HepG2 (cell line): ENCODE measurements around the gene MUL1. TPM values are rescaled to one million over a fixed set of nuclear protein-coding genes. Genes with fewer than 3 reads are reported as not detected.

ENCODE experiments used
- AFF4 ChIP-seq: sonication (generic); formaldehyde crosslinking; IDR thresholded peaks from 2 replicates; pipeline ENCODE4 v1.4.0; 2020; ENCODE audit warnings: missing genetic modification reagents
- CCAR2 ChIP-seq: fragments of 200-400 bp; formaldehyde crosslinking; optimal IDR thresholded peaks from 2 replicates; pipeline ENCODE3; 2018; ENCODE audit warnings: low read depth, mild to moderate bottlenecking, low read length, moderate library complexity
- CEBPG ChIP-seq: IDR thresholded peaks from 2 replicates; pipeline ENCODE4 v1.6.1; 2016
- CENPT ChIP-seq: sonication (generic); formaldehyde crosslinking; IDR thresholded peaks from 2 replicates; pipeline ENCODE4 v1.8.0; 2022; ENCODE audit warnings: low read depth, mild to moderate bottlenecking, moderate library complexity, missing genetic modification reagents
- JUN ChIP-seq: sonication (generic); formaldehyde crosslinking; IDR thresholded peaks from 2 replicates; pipeline ENCODE4 v1.4.0; 2020; ENCODE audit warnings: mild to moderate bottlenecking, missing genetic modification reagents
- LCORL ChIP-seq, 2 experiments: fragments of 450-650 bp in 1 of 2; sonication (generic) in 1 of 2; formaldehyde crosslinking in 1 of 2; IDR thresholded peaks; 2 replicates each; pipeline versions ENCODE4 v1.5.0 to v1.6.1; 2017 to 2020; ENCODE audit warnings: antibody characterized with exemption in 1 of 2, missing genetic modification reagents in 1 of 2
- TBP ChIP-seq: sonication (generic); formaldehyde crosslinking; IDR thresholded peaks from 2 replicates; pipeline ENCODE4 v1.5.0; 2020; ENCODE audit warnings: missing genetic modification reagents
- ZNF251 ChIP-seq: sonication (generic); formaldehyde crosslinking; IDR thresholded peaks from 2 replicates; pipeline ENCODE4 v1.9.0; 2021; ENCODE audit warnings: mild to moderate bottlenecking, missing genetic modification reagents
- ZNF441 ChIP-seq: sonication (generic); formaldehyde crosslinking; IDR thresholded peaks from 2 replicates; pipeline ENCODE4 v1.7.0; 2021; ENCODE audit warnings: missing genetic modification reagents, borderline replicate concordance
- ZNF574 ChIP-seq: sonication (generic); formaldehyde crosslinking; IDR thresholded peaks from 2 replicates; pipeline ENCODE4 v1.4.0; 2020; ENCODE audit warnings: missing genetic modification reagents
- polyA plus RNA-seq, 8 experiments: library from polyadenylated mRNA; depleted of rRNA in 3 of 8; stranded (reverse) in 7 of 8; unstranded in 1 of 8; fragments of >200 nt; fragmentation: Illumina TruSeq in 4 of 8; extraction: Trizol in 4 of 8; gene quantifications; 2 replicates each; pipeline versions ENCODE4 v1.2.1 to v1.2.3, GENCODE V29; 2011 to 2016; ENCODE audit warnings: low read depth in 4 of 8, missing spikeins in 1 of 8, mixed read lengths in 1 of 8; ENCODE audit not compliant: insufficient read depth in 1 of 8
- total RNA-seq, 5 experiments: library from RNA; depleted of rRNA; stranded (reverse); fragments of >200 nt; fragmentation: Illumina TruSeq; extraction: Trizol; gene quantifications; 2 replicates each; pipeline ENCODE4 v1.2.3, GENCODE V29; 2016; ENCODE audit warnings: low read depth in 1 of 5
- TF ChIP-seq, protein P1 (sequence below): sonication (generic); formaldehyde crosslinking; IDR thresholded peaks from 2 replicates; pipeline ENCODE4 v1.4.0; 2020; ENCODE audit warnings: missing genetic modification reagents
- TF ChIP-seq, protein P2 (sequence below): sonication (generic); formaldehyde crosslinking; IDR thresholded peaks from 2 replicates; pipeline ENCODE4 v1.5.0; 2020; ENCODE audit warnings: missing genetic modification reagents

Gene MUL1
- total and polyA plus RNA-seq, 2 of the 13 experiments (the other 11 are each of a cell fraction or from before 2014, with no cell fraction given): 21.5 to 26.5 TPM

- TF ChIP-seq ZNF441 (no peak), CCAR2 (no peak), LCORL (IDR thresholded peaks at IDR 0.05) (no peak), LCORL (CRISPR knock-in tag; IDR thresholded peaks at IDR 0.05) (peak; percentile 70; the same call in 1 of the 2 replicates), CENPT (CRISPR knock-in tag) (no peak), ZNF251 (CRISPR knock-in tag) (no peak), AFF4 (CRISPR knock-in tag) (no peak), TBP (CRISPR knock-in tag) (no peak), ZNF574 (CRISPR knock-in tag) (peak; percentile 51; the same call in 1 of the 2 replicates), CEBPG (CRISPR knock-in tag) (peak; percentile 30; the same call in 1 of the 2 replicates), JUN (CRISPR knock-in tag) (no peak)
- TF ChIP-seq, protein P1, sequence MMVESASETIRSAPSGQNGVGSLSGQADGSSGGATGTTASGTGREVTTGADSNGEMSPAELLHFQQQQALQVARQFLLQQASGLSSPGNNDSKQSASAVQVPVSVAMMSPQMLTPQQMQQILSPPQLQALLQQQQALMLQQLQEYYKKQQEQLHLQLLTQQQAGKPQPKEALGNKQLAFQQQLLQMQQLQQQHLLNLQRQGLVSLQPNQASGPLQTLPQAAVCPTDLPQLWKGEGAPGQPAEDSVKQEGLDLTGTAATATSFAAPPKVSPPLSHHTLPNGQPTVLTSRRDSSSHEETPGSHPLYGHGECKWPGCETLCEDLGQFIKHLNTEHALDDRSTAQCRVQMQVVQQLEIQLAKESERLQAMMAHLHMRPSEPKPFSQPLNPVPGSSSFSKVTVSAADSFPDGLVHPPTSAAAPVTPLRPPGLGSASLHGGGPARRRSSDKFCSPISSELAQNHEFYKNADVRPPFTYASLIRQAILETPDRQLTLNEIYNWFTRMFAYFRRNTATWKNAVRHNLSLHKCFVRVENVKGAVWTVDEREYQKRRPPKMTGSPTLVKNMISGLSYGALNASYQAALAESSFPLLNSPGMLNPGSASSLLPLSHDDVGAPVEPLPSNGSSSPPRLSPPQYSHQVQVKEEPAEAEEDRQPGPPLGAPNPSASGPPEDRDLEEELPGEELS (CRISPR knock-in tag): 0 out of 2 replicates have a peak, but pooled peaks have one; percentile 23
- TF ChIP-seq, protein P2, sequence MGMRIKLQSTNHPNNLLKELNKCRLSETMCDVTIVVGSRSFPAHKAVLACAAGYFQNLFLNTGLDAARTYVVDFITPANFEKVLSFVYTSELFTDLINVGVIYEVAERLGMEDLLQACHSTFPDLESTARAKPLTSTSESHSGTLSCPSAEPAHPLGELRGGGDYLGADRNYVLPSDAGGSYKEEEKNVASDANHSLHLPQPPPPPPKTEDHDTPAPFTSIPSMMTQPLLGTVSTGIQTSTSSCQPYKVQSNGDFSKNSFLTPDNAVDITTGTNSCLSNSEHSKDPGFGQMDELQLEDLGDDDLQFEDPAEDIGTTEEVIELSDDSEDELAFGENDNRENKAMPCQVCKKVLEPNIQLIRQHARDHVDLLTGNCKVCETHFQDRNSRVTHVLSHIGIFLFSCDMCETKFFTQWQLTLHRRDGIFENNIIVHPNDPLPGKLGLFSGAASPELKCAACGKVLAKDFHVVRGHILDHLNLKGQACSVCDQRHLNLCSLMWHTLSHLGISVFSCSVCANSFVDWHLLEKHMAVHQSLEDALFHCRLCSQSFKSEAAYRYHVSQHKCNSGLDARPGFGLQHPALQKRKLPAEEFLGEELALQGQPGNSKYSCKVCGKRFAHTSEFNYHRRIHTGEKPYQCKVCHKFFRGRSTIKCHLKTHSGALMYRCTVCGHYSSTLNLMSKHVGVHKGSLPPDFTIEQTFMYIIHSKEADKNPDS (CRISPR knock-in tag): no peak
Measured at GRCh38 chr1:20474333-20474975, 33.5 kb downstream of the MUL1 start (continued).
